A204.1 (cell line): ENCODE data around the gene SOX5.

ENCODE experiments used
- FAIRE-seq: peaks from 2 replicates; lab custom pipeline; 2012; peaks lifted over from hg19 to GRCh38; lab: Jason Lieb, UNC

The SOX5 gene

DNA sequence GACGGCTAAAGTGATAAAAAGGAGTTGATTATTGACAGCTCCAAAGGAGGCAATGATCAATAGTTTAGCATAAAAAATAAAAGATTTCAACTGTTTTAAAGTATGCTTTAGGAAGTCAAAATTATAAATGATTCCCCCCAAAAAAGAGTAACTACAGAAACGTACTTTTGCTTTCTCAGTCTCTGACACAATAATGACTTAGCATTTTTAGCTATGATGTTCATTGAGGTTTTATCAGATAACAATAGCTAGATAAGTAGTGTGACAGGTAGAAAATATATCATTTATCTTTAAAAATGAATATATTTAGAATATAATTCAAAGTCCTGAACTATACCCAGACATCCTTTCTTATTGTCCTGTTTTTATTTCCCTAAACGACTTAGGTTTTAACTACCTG lies 352.9 kb downstream of the SOX5 start:
- FAIRE-seq: no peak

GRCh38 chr12:23587833-23588559 lies 361.5 kb downstream of the SOX5 start:
- FAIRE-seq: no peak

- no peak for FAIRE-seq
These were observed 363.7 kb downstream of the SOX5 start for GRCh38 chr12:23585782-23586163.

DNA sequence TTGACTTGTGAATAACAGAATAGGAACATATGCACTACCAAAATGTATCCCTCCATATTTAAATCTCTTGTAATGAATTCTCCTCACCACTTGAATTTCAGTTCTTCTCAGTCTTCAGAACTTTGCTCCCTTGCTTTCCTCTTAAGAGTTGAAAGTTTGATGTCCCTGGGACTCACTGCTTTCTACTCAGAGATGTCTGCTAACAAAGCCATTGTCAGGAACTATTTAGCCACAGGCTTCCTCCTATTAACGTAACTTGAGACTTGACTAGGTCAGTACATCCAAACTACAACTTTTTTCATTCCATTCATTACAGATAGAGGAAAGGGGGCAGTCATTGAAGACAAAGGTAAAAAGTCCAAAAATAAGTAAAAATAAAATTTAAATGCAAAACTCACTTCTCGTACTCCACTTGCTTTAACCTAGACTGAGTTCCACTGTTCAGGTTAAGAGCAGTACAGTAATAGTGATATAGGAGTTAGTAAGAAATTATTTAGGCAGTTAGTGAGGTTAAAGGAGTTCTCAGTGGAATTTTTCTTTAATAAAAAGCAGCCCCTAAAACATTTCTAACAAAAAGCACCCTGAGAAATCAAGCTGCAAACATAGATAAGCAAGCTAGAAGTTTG lies 364.2 kb downstream of the SOX5 start:
- FAIRE-seq: no peak

DNA sequence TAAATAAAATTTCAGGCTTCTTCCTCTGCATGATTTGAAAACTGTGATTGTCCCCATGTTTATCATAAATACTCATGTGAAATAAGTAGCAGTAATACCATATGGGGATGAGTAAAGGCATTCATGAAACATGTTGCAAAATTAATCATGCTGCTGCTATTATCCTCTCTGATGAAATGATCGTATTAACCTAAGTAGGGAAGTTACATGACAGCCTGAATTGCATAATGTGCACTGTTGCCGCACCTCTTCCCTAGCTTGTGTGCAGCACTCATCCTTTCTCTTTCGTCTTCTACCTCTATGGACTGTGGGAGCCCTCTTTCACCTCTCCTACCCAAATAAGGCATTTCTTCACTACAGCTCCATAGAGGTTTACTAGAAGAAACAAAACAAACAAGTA lies 367.6 kb downstream of the SOX5 start:
- FAIRE-seq: no peak

- peak; percentile 34 for FAIRE-seq
These were observed 370.2 kb downstream of the SOX5 start for GRCh38 chr12:23579257-23579656.

- FAIRE-seq: no peak
These were observed 373.1 kb downstream of the SOX5 start for GRCh38 chr12:23576372-23576771.

DNA sequence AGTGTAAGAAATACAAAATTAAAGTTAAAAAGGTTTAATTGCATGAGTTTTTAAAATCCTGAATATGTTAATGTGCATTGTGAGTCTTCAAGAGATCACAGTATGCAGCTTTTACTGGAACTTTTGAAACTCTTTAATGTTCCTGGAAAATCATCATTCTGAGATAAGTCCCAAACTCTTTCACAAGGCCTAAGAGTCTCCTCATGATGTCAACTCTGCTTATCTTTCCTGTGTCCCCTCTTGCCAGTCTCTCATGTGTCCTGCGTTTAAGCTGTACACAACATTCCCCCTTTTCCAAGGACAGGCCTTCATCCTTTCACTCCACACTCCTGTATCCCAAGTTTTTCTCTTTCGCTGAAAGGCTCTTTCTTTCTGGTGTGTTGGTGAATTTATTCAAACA lies 380.1 kb downstream of the SOX5 start:
- FAIRE-seq: no peak

- FAIRE-seq: no peak
These were observed 383.3 kb downstream of the SOX5 start for GRCh38 chr12:23566133-23566532.

GRCh38 chr12:23564451-23565152 lies 384.9 kb downstream of the SOX5 start:
- no peak for FAIRE-seq

DNA sequence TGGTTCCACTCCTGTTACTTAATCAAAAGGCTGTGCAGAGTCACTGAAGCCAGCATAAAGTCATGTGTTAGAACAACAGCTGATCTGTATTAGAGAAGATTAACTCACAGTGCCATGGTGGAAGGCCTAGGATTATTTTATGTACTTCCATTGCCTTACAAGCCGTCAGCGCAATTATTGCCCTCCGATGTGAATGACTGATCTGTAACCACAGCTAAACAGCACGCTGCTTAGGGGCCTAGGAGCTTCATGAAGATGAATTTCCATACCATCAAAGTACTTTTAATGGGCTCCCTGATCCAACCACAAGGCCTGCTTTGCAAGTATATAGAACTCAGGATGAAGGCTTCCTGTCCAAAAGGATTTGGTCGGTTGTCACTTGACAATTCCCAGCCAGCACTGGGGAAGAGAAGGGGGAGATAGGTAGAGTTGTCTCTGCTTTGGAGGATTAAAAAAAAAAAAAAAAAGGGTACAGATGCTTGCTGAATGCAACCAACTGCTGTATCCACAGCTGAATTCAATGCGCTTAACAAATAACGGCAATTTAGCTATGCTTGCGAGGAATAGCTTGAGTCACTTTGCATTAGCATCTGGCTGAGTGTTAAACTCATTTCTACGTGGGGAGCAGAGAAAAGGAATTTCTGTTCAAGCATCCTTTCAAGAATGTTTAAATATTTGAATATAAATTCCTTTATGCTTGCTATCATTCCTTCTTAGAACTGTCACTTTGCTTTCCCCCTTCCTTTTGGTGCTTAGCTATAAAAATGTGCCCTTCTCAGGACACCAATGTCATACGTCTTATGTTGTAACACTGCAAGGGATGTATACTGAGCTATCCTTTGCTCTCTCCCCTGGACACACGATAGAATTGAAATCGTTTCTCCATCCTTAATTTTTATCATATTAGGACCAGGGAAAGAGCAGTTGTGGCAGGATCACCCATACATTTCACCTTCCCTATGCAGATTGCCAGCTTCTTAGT lies 387.8 kb downstream of the SOX5 start:
- no peak for FAIRE-seq

- FAIRE-seq: no peak
These were observed 388.9 kb downstream of the SOX5 start for GRCh38 chr12:23560611-23561010.

DNA sequence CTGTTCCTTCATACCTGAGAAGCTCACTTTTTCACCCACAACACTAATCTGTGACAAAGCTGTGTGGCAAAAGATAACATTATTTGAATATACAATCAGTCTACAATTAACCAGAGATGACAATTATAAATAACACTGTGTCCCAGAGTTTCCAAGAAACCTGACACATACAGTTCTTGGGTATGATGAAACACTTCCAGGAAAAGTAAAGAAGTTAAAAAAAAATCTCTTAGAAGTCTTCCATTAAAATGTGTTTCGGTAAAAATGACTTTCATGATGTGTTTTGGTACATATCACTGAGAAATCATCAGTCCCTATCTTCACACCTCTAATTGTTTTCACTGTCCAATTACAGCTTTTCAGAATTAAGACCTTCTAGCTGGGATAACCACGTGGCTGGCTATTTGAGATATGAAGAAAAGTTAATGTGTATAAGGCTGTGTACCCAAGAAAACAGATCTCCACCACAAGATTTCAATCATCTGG lies 390.2 kb downstream of the SOX5 start:
- FAIRE-seq: no peak

DNA sequence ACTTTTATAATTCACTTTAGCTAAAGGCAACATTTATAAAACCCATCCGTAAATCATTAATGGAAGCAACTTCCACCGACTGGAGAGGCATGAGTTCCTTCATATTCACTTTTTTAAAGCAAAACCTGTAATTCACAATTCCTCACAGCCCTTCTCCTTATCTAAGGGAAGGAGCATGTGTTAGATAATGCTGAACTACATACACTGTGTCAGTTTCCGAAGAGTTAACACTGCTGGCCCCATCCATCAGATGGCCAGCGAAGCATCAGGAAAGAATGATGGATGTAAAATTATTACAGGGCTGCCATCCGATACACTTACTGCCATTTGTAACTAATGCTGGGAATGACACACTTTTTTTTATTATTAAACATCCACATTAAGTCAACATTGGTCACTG lies 392.8 kb downstream of the SOX5 start:
- FAIRE-seq: no peak

GRCh38 chr12:23555825-23556207 lies 393.7 kb downstream of the SOX5 start:
- no peak for FAIRE-seq

DNA sequence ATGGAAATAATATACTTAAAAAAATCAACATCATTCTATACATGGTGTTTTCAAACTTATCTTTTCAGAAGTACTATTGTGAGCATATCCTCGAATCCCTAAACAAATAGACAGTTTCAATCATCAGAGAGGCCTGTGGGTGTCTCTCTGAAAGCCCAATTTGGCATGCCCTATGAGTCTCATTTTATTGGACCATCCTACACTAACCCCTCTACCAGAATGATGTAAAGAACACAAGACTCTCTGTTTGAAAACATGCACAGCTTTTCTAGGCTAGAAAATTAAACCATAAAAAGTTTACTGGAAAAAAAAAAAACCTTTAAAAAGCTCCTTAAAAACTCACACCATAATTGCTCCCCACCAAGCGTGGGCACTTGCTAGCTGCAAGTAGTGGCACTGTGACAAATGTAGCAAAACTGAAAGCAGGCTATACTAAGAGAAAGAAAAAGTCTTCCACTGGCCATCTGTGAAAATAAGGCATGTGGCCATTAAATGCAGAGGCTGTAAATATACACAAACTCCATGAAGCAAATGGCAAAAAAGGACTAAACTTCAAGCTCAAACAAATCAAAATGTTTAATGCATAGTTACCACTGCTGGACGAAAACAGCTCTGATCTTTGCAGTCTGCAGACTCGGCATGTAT lies 394.2 kb downstream of the SOX5 start:
- no peak for FAIRE-seq

DNA sequence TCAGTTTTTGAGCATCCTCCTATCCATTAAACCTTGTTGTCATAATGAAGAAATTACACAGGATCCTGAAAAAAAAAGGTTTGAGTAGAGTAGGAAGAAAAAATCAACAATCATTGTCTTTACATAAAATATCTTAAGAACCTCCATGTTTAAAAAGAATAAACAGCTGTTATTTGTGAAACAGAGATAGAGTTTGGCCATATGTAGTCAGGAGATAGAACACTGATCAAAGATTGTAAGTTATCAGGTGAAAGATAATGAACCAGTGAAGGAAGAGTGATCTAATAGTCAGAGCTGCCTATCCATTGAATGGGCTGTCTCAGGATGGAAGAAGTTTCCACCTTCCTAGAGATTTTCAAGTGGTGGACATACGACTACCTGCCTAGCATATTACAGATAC lies 397.1 kb downstream of the SOX5 start:
- no peak for FAIRE-seq

GRCh38 chr12:23550753-23551152 lies 398.7 kb downstream of the SOX5 start:
- no peak for FAIRE-seq

DNA sequence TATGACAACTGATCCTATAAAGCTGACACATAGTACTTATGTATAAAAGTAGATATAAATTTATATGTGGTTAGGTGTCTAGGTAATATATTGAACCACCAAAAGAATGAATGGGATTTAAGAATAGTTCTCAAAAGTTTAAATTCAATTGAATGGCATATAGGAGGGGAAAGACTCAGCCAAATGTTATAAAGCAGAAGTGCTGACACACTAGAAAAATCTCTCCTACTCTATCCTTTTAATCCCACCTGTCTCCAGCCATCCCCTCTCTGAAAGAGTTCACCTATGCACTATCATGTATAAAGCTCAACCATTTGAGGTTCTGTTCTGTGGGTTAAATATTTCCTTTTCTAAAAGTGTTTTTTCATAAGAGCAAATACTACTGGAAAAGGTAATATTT lies 400.7 kb downstream of the SOX5 start:
- FAIRE-seq: no peak

DNA sequence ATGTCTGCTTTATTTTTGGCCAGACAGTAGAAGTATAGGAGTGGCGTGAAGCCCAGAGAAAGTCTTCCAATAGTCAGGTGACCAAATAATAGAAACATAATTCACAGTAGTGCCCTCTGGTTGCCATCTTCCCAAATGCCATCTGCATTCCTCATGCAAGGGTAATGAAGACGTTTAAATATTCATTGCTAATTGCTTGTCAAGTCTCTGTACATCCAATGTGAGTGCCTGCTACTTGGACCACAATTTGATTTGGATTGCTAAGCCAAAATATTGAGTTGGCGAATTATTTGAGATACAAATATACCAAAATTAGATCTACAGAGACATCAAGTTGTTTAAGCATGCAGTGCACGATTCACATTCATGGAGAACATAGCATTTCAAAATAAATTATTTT lies 402.7 kb downstream of the SOX5 start:
- no peak for FAIRE-seq

GRCh38 chr12:23543767-23544166 lies 405.7 kb downstream of the SOX5 start:
- no peak for FAIRE-seq

DNA sequence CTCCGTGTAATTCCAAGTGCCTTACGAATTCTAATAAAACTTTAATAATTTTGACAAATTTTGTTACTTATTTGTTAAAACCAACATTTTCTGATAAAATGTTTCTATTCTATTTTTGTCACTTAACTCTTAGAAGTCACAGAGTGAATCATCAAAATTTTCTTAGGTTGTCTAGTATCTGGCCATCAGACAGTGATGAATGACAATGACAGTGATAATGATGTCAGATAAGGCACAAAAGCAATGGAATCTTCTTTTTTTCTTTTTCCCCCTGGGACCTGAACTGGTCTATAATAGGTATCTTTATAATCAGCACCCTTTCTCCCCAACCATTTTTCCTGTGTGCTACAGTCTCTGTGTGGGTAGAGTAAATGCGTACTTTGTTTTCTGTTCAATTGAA lies 407.3 kb downstream of the SOX5 start:
- FAIRE-seq: no peak
